Astrocyte (in vitro differentiated cells and primary cell): ENCODE results near the gene TRIL.

Experiments used
- CTCF ChIP-seq: IDR thresholded peaks from 2 replicates; pipeline ENCODE4 v1.5.1; 2011; ENCODE audit warnings: low read depth, mild to moderate bottlenecking, inconsistent platforms, low read length, moderate library complexity; ENCODE audit not compliant: insufficient read depth
- EZH2 ChIP-seq: IDR thresholded peaks from 2 replicates; pipeline ENCODE4 v1.6.1; 2012; ENCODE audit warnings: mild to moderate bottlenecking, low read length, inconsistent platforms; ENCODE audit not compliant: insufficient read depth

GRCh38 chr7:29005829-29006228 is 47.7 kb upstream of the TRIL start:
- TF ChIP-seq CTCF (no peak), EZH2 (no peak)
